SIG-M5 (cell line): ENCODE results near the gene DENND2A.
"Not testable (repeated sequence)": the region's sequence is repeated elsewhere in the genome, so short reads cannot be mapped to it uniquely, and the experiment has no call there.

Source experiments
- DNase-seq: peaks from one replicate; lab custom pipeline; 2025; lab: John Stamatoyannopoulos, UW

DENND2A gene

DNA sequence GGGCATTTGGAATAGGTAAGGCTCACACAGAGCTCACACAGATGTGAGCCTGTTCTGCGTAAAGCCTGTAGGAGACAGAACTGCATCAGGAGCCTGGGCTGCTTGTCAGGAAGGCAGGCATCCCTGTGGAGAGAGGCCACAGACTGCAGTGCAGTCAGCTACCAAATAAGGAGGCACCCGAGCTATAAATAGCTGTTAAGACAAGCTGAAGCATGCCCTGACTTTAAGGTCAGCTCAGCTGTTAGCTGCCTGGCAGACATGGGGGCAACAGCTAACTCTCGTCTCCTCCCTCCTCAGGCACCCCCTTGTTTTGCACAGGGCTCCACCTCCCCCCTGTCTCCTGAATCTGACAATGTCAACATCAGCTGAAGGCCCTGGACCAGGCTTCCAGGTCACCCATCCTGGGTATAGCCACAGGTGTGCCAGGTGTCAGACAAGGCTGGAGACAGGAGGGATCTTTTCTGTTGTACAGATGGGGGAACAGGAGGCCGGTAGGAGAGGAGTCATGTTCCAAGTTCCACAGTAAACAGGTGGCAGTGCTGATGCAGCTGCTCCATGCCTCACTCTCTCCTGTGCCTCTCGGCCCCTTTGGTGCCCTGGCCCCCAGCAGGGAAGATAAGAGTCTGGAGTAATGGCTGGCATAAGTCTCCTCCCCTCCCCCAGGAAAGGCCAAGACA, 133.7 kb downstream of the DENND2A start:
- no peak for DNase-seq

DNA sequence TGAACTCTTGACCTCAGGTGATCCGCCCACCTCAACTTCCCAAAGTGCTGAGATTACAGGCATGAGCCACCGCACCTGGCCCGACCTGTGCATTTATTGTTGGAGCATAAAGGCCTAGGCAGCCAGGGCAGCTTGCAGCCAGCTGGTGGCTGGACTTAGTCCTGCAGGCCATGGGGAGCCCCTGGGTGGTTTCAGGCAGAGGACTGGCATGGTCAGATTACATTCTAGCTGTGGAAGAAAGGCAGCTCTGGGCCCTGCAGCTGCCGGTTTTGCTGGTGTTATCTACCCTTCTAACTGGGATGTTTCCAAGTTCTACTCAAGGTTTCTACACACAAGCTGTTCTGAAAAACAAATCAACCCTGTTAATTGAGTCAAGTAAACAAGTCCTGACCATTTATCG, 138.6 kb downstream of the DENND2A start:
- no peak for DNase-seq

DNA sequence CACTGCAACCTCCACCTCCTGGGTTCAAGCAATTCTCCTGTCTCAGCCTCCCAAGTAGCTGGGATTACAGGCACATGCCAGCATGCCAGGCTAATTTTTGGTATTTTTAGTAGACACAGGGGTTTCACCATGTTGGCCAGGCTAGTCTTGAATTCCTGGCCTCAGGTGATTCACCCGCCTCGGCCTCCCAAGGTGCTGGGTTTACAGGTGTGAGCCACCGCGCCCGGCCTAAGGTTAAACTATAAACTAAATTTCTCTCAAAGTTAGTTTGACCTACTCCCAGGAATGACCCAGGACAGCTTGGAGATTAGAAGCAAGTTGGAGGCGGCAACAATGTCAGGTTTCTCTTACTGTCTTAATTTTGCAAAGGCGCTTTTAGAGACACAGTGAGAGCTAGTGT, 142.8 kb downstream of the DENND2A start:
- not testable (repeated sequence) for DNase-seq

DNA sequence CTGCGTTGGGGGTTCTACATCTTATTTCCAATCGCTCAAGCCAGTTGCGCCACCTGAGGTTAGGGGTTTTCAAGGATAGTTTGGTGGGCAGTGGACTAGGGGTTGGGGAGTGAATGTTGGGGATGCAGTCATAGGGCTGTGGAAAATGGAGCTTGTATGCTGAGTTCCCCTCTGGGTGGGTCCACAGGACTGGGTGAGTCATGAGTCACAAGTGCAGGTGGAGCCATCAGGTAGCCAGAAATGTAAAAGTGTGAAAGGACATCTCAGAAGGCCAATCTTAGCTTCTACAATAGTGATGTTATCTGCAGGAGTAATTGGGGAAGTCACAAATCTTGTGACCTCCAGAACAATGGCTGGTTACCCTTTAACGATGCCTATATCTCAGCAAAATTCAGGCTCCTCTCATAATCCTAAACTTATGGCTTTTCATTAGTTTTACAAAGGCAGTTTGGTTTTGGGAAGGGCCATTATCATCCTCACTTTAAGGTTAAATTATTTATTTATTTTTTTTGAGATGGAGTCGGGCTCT, 143.3 kb downstream of the DENND2A start:
- no peak for DNase-seq

DNA sequence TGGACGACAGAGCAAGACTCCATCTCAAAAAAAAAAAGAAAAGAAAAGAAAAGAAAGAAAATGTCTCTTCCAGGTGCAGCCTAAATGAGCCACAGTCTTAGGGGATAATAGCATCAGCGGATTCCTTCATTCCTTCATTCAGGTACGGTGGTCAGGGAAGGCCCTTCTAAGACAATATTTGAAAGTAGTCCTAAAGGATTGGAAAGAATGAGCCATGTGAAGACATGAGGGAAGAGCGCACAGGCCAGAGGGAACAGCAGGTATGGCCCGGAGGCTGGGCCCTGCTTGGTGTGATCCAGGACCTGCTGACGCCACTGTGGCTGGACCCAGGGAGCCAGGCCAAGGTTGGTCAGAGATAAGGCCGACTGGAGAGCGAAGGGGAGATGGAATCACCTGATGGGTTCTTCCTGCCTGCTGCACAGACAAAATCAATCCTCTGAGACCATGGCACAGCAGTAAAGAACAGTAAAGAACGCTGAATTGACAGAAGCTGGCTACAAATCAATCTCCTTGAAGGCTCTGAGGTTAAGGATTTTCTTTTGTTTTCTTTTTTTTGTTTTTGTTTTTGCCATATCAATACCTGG, 145.0 kb downstream of the DENND2A start:
- no peak for DNase-seq

DNA sequence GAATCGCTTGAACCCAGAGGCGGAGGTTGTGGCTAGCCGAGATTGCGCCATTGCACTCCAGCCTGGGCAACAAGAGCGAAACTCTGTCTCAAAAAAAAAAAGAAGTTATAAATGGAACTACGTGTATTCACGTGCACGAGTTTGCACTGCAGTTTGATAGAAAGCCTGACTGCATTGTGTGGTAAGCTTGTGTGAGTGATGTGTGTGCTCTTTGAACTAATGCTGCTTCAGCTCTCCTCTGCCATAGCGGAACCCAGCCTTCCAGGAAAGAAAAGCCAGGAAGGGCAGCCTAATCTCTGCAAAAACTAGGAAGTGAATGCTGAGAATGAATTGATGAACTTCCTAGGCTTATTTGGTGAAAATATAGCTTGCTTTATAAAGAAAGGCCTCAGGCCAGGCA, 145.7 kb downstream of the DENND2A start:
- DNase-seq, result no peak

DNA sequence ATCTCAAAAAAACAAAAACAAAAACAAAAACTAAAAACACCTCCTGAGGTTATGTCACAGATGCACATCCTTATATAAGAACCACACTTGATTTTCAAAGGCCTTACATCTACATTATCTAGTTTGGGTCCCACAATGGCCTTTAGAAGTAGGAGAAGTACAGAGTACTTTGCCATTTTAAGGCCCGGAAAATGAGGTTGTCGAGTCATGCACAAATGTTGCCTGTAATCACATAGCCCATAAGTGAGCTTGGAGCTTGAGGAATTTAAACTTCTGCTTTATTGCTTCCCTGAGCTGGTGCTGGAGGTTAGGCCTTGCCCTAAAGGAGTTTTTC, 151.6 kb downstream of the DENND2A start:
- DNase-seq, result no peak

DNA sequence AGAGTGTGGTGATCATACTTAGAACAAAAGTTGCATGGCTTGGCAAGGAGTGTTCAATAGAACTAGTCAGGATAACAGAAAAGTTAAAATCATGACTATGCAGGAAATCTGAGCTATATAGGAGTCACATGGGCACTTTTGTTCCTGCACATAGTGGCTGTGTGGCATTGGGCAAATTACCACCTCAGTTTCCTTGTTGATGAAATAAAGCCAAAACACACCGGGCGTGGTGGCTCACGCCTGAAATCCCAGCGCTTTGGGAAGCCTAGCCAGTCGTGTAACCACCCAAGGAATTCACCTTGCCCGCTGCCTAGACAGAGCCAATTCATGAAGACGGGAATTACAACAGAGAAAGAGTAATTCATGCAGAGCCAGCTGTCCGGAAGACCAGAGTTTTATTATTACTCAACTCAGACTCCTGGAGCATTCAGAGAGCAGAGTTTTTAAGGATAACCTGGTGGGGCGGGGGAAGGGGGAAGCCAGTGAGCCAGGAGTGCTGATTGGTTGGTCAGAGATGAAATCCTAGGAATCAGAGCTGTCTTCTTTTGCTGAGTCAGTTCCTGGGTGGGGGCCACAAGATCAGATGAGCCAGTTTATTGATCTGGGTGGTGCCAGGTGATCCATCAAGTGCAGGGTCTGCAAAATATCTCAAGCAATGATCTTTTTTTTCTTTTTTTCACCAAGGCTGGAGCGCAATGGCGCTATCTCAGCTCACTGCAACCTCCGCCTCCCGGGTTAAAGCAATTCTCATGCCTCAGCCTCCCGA, 154.9 kb downstream of the DENND2A start:
- no peak for DNase-seq

DNA sequence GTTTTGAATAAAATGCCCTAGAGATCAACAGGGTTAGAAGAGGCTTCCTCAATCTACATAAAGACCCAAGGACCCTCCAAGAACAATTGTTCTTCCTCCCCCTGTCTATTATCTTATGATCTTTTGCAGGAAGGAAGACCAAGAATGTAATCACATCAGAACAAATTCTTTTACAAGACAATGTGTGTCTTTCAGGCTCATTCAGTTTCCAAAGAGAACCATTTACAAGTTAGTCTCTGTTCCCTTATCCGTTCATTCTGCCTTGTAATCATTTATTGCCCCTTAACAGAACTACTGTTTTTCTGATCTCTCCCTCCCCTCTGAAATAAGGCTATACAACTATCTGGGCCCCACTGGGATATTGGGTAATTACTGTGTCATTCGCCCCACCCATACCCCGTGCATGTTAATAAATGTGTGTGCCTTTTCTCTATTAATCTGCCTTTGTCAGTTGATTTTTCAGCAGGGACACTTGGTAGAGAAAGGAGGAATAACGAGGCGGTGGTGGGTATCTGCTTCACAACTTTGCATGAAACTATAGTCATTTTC, 155.6 kb downstream of the DENND2A start:
- DNase-seq, result no peak

DNA sequence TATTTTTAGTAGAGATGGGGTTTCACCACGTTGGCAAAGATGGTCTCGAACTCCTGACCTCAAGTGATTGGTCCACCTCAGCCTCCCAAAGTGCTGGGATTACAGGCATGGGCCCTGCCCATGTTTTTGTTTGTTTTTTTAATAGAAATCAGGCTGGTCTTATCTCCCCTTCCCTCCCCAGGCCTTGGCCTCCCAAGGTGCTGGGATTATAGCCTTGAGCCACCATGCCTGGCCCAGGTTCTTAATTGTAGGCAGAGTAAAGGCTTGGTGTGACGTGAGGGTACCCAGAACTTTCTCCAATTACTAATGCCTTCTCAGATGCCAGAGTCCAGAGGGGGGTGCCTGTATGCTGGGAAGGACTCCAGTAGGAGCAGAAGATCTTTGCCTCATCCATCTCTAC, 156.1 kb downstream of the DENND2A start:
- no peak for DNase-seq

DNA sequence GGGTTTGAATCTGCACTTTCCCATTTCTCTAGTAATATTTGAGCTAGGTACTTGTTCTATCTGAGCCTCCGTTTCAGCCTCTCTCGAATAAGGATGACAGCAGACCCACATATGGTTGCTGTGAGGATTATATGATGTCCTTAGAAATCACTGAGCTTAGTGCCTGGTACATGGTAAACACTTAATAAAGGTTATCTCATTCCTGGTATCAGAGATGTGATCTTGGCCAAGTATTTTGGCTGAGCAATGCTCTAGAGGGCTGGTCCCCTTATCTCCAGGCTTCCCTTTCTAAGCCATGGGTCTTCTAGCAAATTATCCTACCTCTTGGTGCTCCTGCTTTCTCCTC, 160.9 kb downstream of the DENND2A start:
- no peak for DNase-seq

DNA sequence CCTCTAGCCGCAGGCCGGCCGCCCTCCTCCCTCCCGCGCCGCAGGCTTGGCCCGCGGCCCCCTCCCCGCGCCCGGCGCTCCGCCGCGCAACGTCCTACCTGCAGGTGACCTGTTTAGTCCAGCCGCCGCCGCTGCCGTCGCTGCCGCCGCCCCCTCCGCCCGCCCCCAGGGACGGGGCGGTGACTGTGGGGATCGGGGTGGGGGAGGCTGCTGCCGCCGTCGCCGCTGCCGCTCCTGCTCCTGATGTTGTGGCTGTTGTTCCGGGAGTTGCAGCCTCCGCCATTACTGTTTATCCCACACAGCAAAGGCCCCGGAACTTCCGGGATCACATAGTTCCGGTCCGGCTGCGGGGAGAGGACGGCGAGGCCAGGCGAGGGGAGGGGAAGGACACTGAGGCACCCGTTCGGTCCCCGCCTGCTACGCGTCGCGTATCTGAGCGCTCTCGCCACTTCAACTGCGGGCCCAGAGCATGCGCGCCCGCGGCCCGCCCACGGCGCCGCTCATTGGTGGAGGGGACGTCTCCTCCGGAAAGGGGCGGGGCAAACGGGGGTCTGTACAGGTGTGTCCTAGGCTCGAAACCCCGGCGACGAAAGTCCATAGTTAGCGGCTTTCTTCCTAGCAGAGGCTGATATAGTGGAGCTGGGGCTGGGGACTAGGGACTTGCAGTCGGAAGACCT, 161.4 kb downstream of the DENND2A start, which contains the start of gene MKRN1:
TSS of gene MKRN1 (minus strand) at position 444 of the 677 bp plus-strand sequence. CDS start at position 283, 161 bp downstream.
- peak; percentile 65 for DNase-seq

DNA sequence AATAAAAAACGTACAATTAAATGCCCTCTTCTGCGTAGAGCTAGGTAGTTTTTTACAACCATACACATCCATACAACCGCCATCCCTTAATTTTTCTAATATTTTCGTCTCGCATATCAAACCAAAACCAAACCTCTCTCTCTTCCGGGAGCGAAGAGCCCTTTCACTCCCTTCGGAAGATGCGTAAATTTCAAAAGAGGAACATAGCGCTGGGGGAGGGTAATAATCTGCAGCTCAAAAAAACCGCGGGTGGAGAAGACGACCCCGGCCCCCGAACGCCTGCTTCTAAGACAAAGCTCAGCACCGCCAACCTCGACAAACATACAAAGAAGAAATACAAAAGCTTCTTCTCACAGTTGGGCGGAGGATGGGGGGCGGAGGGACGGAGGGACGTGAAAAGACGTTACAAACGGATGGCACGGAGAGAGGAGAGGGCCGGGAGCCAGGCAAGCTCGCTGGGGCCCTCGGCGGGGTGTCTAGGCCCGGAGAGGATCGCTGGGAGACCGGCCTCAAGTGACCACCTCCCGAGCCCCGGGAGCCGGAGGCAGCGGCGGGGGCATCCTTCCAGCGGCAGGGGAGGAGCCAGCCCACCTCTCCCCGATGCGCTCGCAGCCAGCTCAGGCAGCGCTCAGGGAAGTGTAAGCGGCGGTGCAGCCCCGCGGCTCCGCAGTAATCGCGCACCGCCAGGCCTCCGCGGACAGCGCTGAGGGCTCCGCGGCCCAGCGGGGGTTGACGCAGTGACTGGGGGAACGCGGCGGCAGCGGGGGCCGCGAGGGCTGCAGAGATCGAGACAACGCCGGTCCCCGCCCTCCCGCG, 162.2 kb downstream of the DENND2A start:
- DNase-seq, result no peak

DNA sequence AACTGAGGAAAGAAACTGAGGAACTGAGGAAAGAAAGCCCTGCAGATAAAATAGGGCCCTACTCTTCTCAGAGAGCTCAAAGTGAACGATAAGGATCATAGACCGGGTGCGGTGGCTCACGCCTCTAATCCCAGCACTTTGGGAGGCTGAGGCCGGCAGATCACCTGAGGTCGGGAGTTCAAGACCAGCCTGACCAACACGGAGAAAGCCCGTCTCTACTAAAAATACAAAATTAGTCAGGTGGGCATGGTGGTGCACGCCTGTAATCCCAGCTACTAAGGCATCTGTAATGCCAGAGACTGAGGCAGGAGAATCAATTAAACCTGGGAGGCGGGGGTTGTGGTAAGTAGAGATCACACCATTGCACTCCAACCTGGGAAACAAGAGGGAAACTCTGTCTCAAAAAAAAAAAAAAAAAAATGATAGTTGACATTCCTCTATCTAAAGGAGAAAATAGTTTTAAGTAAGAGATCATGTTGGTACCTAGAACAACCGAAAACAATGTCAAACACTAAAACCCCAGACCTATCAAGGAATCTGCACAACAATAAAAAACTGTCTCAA, 163.8 kb downstream of the DENND2A start:
- no peak for DNase-seq

DNA sequence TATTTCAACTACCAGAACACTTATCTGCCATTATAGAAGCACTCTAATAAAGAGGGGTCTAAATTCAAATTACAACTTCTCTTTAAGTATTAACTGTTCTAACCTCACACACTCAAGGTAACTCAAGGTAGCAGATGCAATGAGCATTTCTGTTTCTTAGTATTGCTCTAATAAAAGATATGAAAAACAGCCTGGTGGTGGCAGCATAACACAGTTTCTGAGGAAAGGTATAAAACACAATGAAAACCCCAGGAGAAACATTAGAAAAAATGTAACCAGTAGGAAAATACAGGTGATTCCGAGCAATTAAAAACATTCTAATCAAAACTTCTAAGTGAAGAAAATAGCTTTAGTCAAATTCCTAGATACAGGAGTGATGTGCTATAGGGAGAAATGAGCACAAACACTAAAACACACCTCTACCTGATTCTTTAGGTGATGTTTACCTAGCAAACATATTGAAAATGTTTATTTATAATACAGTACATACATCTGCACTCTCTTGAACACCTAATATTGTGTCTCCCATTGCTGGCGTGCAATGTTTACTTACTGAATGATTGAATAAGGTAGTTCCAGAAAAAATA, 164.8 kb downstream of the DENND2A start:
- DNase-seq, result no peak
